Measurements from ENCODE around the gene NEURL1B.

DNA sequence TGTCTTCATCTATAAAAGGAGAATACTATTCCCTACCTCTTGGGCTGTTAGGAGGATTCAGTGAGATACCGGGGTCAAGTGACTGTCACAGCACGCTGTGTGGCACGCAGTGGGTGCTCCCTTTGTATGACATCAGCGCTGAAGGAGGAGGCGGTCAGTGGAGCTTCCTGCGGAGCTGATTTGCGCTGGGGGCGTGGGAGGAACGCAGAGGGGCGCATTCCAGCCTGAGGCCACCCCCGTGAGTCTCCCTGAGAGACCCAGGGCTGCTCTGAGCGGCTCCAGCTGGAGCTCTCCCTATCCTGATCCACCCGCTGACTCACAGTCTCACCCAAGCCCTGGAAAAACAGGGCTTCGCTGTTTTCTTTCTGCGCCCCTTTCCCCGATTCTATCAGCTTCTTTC lies 24.3 kb upstream of the NEURL1B start:
- TF ChIP-seq, protein P1, sequence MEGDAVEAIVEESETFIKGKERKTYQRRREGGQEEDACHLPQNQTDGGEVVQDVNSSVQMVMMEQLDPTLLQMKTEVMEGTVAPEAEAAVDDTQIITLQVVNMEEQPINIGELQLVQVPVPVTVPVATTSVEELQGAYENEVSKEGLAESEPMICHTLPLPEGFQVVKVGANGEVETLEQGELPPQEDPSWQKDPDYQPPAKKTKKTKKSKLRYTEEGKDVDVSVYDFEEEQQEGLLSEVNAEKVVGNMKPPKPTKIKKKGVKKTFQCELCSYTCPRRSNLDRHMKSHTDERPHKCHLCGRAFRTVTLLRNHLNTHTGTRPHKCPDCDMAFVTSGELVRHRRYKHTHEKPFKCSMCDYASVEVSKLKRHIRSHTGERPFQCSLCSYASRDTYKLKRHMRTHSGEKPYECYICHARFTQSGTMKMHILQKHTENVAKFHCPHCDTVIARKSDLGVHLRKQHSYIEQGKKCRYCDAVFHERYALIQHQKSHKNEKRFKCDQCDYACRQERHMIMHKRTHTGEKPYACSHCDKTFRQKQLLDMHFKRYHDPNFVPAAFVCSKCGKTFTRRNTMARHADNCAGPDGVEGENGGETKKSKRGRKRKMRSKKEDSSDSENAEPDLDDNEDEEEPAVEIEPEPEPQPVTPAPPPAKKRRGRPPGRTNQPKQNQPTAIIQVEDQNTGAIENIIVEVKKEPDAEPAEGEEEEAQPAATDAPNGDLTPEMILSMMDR (conservative IDR thresholded peaks at IDR 0.05) = no peak
- TF ChIP-seq ZFX (IDR thresholded peaks at IDR 0.05) = no peak
